ENCODE results near the gene MACROD2.

- TF ChIP-seq OSR1 (CRISPR knock-in tag; IDR thresholded peaks at IDR 0.05), result no peak
- TF ChIP-seq BACH2 (CRISPR knock-in tag; IDR thresholded peaks at IDR 0.05; ENCODE audit: borderline replicate concordance), result no peak
- TF ChIP-seq ZNF8 (CRISPR knock-in tag; IDR thresholded peaks at IDR 0.05), result no peak
- no peak for TF ChIP-seq GLIS3 (CRISPR knock-in tag; IDR thresholded peaks at IDR 0.05)
- TF ChIP-seq, protein P1, sequence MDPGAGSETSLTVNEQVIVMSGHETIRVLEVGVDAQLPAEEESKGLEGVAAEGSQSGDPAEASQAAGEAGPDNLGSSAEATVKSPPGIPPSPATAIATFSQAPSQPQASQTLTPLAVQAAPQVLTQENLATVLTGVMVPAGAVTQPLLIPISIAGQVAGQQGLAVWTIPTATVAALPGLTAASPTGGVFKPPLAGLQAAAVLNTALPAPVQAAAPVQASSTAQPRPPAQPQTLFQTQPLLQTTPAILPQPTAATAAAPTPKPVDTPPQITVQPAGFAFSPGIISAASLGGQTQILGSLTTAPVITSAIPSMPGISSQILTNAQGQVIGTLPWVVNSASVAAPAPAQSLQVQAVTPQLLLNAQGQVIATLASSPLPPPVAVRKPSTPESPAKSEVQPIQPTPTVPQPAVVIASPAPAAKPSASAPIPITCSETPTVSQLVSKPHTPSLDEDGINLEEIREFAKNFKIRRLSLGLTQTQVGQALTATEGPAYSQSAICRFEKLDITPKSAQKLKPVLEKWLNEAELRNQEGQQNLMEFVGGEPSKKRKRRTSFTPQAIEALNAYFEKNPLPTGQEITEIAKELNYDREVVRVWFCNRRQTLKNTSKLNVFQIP (CRISPR knock-in tag; IDR thresholded peaks at IDR 0.05; ENCODE audit: borderline replicate concordance, low read depth), result no peak
- TF ChIP-seq ZFP3 (CRISPR knock-in tag; IDR thresholded peaks at IDR 0.05), result no peak
- TF ChIP-seq PPARA (CRISPR knock-in tag; IDR thresholded peaks at IDR 0.05; ENCODE audit: borderline replicate concordance), result no peak
- TF ChIP-seq ESRRG (CRISPR knock-in tag; IDR thresholded peaks at IDR 0.05), result no peak
- TF ChIP-seq, protein P2, sequence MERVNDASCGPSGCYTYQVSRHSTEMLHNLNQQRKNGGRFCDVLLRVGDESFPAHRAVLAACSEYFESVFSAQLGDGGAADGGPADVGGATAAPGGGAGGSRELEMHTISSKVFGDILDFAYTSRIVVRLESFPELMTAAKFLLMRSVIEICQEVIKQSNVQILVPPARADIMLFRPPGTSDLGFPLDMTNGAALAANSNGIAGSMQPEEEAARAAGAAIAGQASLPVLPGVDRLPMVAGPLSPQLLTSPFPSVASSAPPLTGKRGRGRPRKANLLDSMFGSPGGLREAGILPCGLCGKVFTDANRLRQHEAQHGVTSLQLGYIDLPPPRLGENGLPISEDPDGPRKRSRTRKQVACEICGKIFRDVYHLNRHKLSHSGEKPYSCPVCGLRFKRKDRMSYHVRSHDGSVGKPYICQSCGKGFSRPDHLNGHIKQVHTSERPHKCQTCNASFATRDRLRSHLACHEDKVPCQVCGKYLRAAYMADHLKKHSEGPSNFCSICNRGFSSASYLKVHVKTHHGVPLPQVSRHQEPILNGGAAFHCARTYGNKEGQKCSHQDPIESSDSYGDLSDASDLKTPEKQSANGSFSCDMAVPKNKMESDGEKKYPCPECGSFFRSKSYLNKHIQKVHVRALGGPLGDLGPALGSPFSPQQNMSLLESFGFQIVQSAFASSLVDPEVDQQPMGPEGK (CRISPR knock-in tag; IDR thresholded peaks at IDR 0.05; ENCODE audit: borderline replicate concordance), result no peak
- no peak for TF ChIP-seq ARNTL (CRISPR knock-in tag; IDR thresholded peaks at IDR 0.05; ENCODE audit: borderline replicate concordance, low read depth)
- TF ChIP-seq ZFP30 (CRISPR knock-in tag; IDR thresholded peaks at IDR 0.05), result no peak
- no peak for TF ChIP-seq ZNF565 (CRISPR knock-in tag; conservative IDR thresholded peaks at IDR 0.05; ENCODE audit: low read depth)
- TF ChIP-seq RARB (CRISPR knock-in tag; IDR thresholded peaks at IDR 0.05), result no peak
Measured at GRCh38 chr20:15887387-15887786, 1892.1 kb downstream of the MACROD2 start.
